Medulla oblongata (tissue), 1 donor: ENCODE data around the gene FOXP1.

Experiments used
- DNase-seq: peaks from one replicate; pipeline ENCODE4 v3.0.0-alpha.2; 2015; ENCODE audit errors: extremely low spot score

FOXP1 gene

GRCh38 chr3:71149959-71150954 is 433.3 kb downstream of the FOXP1 start:
- no peak for DNase-seq

GRCh38 chr3:71148455-71149060 is 435.0 kb downstream of the FOXP1 start:
- no peak for DNase-seq

- no peak for DNase-seq
Observed at GRCh38 chr3:71146673-71147072, 436.9 kb downstream of the FOXP1 start.

- DNase-seq = no peak
Observed at GRCh38 chr3:71145954-71146353, 437.6 kb downstream of the FOXP1 start.

- no peak for DNase-seq
Observed at GRCh38 chr3:71144525-71145253, 438.8 kb downstream of the FOXP1 start.

GRCh38 chr3:71143493-71143892 is 440.0 kb downstream of the FOXP1 start:
- DNase-seq = no peak

- DNase-seq = no peak
Observed at GRCh38 chr3:71142441-71143161, 440.9 kb downstream of the FOXP1 start.

GRCh38 chr3:71140477-71140876 is 443.1 kb downstream of the FOXP1 start:
- no peak for DNase-seq

GRCh38 chr3:71139496-71139895 is 444.0 kb downstream of the FOXP1 start:
- no peak for DNase-seq

- no peak for DNase-seq
Observed at GRCh38 chr3:71138410-71138809, 445.1 kb downstream of the FOXP1 start.

GRCh38 chr3:71136276-71136675 is 447.3 kb downstream of the FOXP1 start:
- DNase-seq = no peak

GRCh38 chr3:71135373-71136088 is 448.0 kb downstream of the FOXP1 start:
- DNase-seq = no peak

- no peak for DNase-seq
Observed at GRCh38 chr3:71134521-71134920, 449.0 kb downstream of the FOXP1 start.

- no peak for DNase-seq
Observed at GRCh38 chr3:71133865-71134264, 449.7 kb downstream of the FOXP1 start.

- no peak for DNase-seq
Observed at GRCh38 chr3:71132995-71133730, 450.4 kb downstream of the FOXP1 start.

- no peak for DNase-seq
Observed at GRCh38 chr3:71131375-71132314, 451.9 kb downstream of the FOXP1 start.

GRCh38 chr3:71130471-71131374 is 452.8 kb downstream of the FOXP1 start:
- peak; percentile 78 for DNase-seq
